ENCODE data around the gene RELB. TPM values are rescaled to one million over a fixed set of nuclear protein-coding genes. Genes with fewer than 3 reads are reported as not detected.

The RELB gene
- total and polyA plus RNA-seq, 2 of the 4 experiments (the other 2 are of a cell fraction) = 5.0 to 17.2 TPM

GRCh38 chr19:45070214-45070613 is 69.0 kb downstream of the RELB start:
- ATAC-seq (ENCODE audit: low read depth) (no peak), DNase-seq (no peak)
- ChIA-PET POLR2A (ENCODE audit: unreplicated experiment) (no interaction called here), CTCF (no interaction called here)
- Histone ChIP-seq H2BK120ac (ENCODE audit: low read depth, low read length) (no peak overlapping the region), H3K4ac (ENCODE audit: low read depth, low read length) (no peak overlapping the region), H2BK5ac (ENCODE audit: low read depth, low read length, poor library complexity, severe bottlenecking) (no peak overlapping the region), H3K79me1 (ENCODE audit: low read depth in 1 of 2, low read length in 2 of 2) (peaks cover 4 to 11% of the 10 kb centered on the region in 2 experiments; a peak in 3 of 4 replicates), H4K5ac (ENCODE audit: low read depth, low read length) (no peak overlapping the region), H4K8ac (ENCODE audit: low read depth in 2 of 2, low read length in 2 of 2) (no peak overlapping the region), H3K4me1 (ENCODE audit: control insufficient read depth, insufficient read depth, low read length) (no peaks in the 10 kb centered on the region), H2BK20ac (ENCODE audit: low read depth, low read length) (no peak overlapping the region), H3K18ac (ENCODE audit: low read depth, low read length) (no peak overlapping the region), H3K9me3 (ENCODE audit: control insufficient read depth, insufficient read depth, low read length) (no peaks in the 10 kb centered on the region), H3K27ac (ENCODE audit: insufficient read depth, low read length) (no peak overlapping the region), H3K27me3 (ENCODE audit: control insufficient read depth, insufficient read depth, low read length) (no peaks in the 10 kb centered on the region), H2AK9ac (replicated peaks; ENCODE audit: low read depth, low read length, poor library complexity) (no peak overlapping the region), H2AFZ (replicated peaks; ENCODE audit: low read length, poor library complexity) (no peak overlapping the region), H2BK15ac (ENCODE audit: low read depth, low read length) (no peak overlapping the region), H3K4me3 (ENCODE audit: insufficient read depth, low read depth, low read length) (no peak overlapping the region), H3K56ac (ENCODE audit: extremely low read depth, insufficient read depth, low read length) (no peak overlapping the region), H3K14ac (replicated peaks; ENCODE audit: low read depth, low read length) (no peak overlapping the region), H3K9me1 (ENCODE audit: insufficient read depth, low read length) (no peaks in the 10 kb centered on the region), H4K20me1 (ENCODE audit: insufficient read depth, low read length) (no peaks in the 10 kb centered on the region), H2AK5ac (ENCODE audit: low read depth, low read length) (no peak overlapping the region), H3K23ac (ENCODE audit: low read depth, low read length) (no peak overlapping the region), H3K36me3 (ENCODE audit: control insufficient read depth, insufficient read depth, low read length) (peaks cover 51% of the 10 kb centered on the region), H3K4me2 (ENCODE audit: low read depth, low read length) (no peak overlapping the region), H4K91ac (ENCODE audit: insufficient read depth, low read depth, low read length) (no peak overlapping the region), H3K9ac (ENCODE audit: low read depth, low read length) (no peak overlapping the region)
- TF ChIP-seq CEBPB (IDR thresholded peaks at IDR 0.05; ENCODE audit: low read depth, low read length) (no peak), MAZ (IDR thresholded peaks at IDR 0.05; ENCODE audit: borderline replicate concordance, low read depth, low read length) (no peak), NFE2L2 (IDR thresholded peaks at IDR 0.05; ENCODE audit: low read depth, low read length) (no peak), RCOR1 (IDR thresholded peaks at IDR 0.05; ENCODE audit: insufficient replicate concordance, low read length) (no peak), RFX5 (IDR thresholded peaks at IDR 0.05; ENCODE audit: low read depth, low read length) (no peak), ELK1 (IDR thresholded peaks at IDR 0.05; ENCODE audit: borderline replicate concordance, low read depth, low read length) (no peak), MAFK (IDR thresholded peaks at IDR 0.05; ENCODE audit: low read depth, low read length) (no peak), POLR2A (IDR thresholded peaks at IDR 0.05; ENCODE audit: low read depth, low read length) (no peak)
- dilution Hi-C loops (cut with HindIII; ENCODE audit: low sequenced_read_pairs, unreplicated experiment) (no loop called here), intact Hi-C loops (cut with micrococcal nuclease) (no loop called here), in situ Hi-C loops (cut with MboI; ENCODE audit: low sequenced_read_pairs) (no loop called here)
- no CpG with 5 or more reads among the region's 6 CpGs for WGBS, 2 experiments (ENCODE audit: extremely low coverage in 2 of 2, insufficient read length in 1 of 2)
- no TSS peak for BruUV-seq (replicated peaks)

Data from IMR-90 (cell line).